A172 (cell line): Measurements from ENCODE around the gene APBA1. TPM values are rescaled to one million over a fixed set of nuclear protein-coding genes. Genes with fewer than 3 reads are reported as not detected.
A peak's percentile ranks its signal among the peaks of the same experiment; 100 is the strongest.

Experiments
- DNase-seq: peaks from one replicate; pipeline ENCODE4 v3.0.0-alpha.2; 2015; ENCODE audit warnings: low spot score
- total RNA-seq: library from RNA; depleted of rRNA; stranded (reverse); fragments of >200 nt; shearing (Covaris generic); gene quantifications from 2 replicates; pipeline ENCODE4 v1.2.3, GENCODE V29; 2014

Gene APBA1
- total RNA-seq, 1 experiment from 2014 or later, result 0.21 TPM

DNA sequence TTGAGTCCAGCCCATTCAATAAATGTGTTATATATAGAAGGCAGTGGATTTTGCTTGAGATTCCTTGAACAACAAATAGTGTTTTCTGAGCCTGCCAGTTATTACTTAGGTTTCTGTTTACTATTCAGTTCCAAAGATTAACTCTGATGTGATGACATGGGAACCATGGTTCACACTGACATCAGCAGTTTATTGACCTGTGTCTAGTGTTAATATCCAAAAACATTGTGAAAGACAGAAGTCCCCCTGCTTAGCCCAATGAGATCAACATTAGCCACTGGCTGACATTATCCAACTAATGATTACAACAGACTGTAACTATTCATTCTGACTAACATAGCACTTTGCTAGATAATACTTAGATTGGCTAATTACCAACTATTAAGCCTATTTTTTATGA is 14.9 kb downstream of the APBA1 start:
- no peak for DNase-seq

DNA sequence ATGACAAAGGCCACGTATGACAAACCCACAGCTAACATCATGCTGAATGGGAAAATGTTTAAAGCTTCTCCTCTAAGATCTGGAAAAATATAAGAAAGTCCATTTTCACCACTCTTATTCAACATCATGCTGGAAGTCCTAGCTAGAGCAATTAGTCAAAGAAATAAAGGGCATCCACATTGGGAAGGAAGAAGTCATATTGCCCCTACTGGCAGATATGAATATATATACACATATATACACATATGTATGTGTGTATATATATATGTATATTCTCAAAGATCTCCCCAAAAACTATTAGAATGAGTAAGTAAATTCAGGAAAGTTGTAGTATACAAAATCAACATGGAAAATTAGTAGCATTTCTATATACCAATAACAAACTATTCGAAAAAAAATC is 17.1 kb downstream of the APBA1 start:
- no peak for DNase-seq

DNA sequence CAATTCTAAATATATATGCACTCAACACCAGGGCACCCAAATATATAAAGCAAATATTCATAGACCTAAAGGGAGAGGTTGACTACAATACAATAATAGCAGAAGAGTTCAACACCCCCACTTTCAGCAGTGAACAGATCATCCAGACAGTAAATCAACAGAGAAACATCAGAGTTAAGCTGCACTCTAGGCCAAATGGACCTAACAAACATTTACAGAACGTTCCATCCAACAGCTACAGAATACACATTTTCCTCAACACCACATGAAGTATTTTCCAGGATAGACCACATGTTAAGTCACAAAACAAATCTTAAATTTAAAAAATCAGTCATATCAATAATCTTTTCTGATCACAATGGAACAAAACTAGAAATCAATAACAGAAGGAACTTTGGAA is 18.9 kb downstream of the APBA1 start:
- no peak for DNase-seq

DNA sequence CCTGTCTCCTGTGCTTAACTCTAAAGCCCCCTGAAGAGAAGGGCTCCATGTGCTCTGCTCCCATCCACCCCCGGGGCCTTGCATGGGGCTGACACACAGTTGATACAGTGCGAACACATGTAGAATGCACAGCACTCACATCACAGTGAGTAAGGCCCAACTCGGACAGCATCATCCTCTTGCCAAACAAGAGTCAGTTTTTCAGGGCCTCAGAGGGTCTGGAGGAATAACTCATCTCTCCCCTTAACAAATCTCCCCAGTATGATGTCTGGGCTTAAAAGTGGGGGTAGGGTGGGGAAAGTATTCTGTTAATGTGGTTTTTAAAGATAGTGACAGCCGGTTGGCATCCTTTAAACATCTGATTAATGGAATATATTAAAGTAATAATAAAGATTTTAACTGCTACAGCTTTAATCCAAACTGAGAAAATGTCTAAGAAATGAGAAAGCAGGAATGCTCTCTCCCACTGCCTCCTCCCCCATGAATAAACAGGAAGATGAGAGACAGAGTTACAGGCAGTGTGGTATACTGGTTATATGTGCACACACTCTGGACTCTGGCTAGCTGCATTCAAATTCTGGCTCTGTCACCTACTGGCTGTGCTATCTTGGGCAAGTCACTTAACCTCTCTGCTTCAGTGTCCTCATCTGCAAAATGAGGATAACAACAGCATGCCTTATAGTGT is 22.5 kb downstream of the APBA1 start:
- DNase-seq, result no peak

DNA sequence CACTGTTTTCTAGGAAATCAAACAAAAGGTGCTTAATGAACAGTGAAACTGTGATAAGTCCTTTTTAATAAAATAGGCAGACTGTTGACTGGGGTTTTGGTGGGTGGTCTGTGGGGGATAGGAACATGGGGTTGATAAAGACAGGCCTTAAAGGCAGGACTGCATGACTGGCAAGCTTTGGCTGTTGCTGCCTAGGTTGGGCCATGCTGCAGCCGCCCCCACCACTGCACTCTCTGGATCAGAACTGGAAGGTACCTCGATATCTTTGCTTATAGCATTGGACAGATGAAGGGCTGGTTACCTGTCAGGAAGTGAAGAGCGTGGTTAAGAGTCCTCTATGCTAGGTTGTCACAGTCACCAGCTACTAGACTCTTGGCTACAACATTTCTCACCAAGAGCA is 24.4 kb downstream of the APBA1 start:
- no peak for DNase-seq

DNA sequence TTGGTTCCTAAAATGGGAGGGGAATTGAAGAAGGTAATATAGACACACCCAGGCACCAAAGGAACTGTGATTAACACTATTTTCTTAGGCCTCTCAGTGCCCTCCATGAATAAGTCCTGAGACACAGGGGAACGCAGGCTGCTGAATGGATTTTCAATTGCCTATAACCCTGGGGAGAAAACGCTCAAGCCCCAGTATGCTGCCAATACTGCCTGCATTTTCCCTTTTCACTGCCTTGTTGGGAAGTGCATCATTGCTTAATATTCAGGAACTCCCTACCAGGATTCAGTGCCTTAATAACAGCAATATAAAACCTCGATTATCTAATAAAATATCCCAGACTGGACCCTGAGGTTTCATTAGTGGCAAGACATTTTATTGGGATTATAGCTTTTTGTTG is 25.4 kb downstream of the APBA1 start:
- DNase-seq, result no peak

DNA sequence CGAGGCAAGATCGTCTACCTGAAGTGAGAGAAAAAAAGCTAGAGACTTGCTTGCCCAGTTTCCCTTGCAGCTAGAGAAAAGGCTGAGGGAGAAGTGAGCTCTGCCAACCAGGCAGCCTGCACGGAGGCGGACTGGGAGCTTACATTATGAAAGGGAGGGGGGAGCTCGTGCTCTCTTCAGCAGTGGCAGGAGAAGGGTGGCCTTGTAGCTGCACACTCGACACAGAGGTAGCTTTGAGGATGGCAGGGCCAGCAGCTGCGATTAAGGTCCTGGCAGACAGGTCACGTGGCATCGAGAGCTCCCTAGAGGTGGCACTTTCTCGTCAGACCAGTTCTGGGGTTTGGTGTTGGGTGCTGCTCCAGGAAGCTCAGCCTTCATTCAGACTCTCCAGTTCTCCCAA is 26.7 kb downstream of the APBA1 start:
- no peak for DNase-seq

DNA sequence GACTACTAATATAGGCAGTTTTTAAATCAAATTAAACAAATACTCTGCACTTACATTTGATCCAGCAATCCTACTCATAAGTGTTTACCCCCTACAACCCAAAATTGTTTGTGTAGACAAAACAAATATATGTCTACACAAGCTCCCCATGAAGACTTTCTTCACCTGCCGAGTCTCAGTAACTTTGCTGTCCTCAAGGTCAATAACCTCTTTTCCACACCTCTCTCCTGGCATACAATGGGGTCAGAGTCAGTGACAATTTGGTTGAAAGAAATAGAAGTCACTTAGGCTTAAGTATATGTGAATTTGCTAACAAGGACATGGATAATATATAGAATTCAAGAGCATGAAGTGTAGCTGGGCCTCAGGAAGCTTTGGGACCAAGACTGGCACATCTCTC is 29.1 kb downstream of the APBA1 start:
- DNase-seq, result no peak

DNA sequence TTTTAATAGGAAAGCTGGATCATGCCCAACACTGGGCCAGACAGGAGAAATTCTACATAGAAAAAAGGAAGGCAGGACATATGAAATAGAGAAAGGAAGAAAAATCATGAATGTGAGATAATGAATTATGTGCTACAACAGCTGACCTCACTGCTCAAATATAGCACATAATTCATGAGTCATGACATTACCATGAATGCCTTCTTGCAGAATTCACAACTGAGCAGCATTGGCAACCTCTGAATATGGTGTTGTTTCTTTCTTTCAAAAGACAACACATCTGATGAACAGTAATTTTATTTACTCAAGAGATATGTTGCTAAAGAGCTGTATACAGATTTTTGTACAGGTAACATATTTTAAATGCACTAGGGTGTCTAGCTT is 34.4 kb downstream of the APBA1 start:
- peak; percentile 70 for DNase-seq

DNA sequence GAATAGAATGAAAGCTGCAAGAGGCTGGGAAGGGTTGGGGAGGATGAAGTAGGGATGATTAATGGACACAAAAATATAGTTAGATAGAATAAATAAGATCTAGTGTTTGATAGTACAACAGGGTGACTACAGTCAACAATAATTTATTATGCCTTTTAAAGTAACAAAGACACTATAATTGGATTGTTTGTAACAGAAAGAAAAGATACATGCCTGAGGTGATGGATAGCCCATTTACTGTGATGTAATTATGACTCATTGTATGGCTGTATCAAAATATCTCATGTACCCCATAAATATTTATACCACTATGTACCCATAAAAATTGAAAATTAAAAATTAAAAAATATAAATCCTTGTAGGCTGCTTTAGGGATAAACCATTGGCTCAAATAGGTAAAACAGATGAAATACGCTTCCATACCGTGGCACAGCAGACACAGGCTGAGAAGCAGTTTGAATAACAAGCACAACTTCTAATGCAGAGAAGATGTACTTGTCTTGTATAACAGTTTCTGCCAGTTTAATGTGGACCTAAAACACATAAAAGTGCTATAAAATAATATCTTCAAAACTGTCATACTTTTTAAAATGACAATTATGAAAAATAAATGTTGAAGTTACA is 34.9 kb downstream of the APBA1 start:
- peak; percentile 61 for DNase-seq

DNA sequence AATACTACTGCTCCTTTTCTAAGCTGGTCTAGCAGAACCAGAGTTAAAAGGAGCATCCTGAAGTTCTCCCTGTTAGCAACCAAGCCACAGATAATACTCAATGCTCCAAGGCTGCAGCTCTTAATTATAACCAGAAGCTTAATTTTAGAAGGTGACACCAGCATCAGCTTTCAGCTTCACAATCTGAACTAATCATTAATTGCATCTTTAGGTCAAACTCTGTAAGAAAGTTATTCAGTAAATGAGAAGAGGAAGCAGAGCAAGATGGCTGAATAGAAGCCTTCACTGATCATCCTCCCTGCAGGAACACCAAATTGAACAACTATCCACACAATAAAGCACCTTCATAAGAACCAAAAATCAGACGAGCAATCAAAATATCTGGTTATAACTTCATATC is 38.5 kb downstream of the APBA1 start:
- DNase-seq, result no peak

DNA sequence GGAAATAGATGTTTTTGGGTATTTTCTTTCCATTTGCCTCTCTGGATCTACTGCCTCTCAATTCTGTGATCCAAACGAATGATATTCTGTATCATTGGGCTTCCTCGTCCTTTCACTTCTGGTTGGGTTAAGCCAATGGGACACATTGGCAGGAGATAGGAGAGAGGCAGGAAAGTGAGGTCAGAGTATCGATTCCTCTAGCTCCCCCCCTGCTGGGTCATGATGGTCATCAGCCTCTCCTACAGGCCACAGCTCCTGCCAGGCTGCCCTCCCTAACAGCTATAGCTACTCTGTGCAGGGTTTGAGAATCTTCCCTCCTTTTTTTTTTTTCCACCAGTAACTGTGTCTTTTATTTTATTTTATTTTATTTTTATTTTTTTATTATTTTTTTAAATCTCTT is 39.4 kb downstream of the APBA1 start:
- DNase-seq, result no peak

DNA sequence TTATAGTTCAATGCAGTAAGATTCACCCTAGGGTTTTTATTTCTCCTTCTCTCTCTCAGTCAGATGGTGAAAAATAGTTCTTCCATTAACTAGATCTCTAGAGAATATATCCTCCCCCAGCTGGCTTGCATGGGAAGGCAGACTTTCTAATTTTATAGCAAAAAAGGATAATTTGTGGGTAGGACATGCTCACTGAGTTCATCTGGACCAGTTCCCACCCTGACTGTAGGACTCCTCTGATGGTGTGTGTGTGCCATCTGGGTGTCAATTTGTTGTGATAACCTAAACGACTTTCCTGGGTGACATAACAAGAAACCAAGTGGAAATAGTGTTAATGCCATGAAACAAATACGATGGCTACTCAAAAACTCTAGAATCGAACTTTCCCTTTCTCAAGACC is 44.9 kb downstream of the APBA1 start:
- DNase-seq, result no peak

DNA sequence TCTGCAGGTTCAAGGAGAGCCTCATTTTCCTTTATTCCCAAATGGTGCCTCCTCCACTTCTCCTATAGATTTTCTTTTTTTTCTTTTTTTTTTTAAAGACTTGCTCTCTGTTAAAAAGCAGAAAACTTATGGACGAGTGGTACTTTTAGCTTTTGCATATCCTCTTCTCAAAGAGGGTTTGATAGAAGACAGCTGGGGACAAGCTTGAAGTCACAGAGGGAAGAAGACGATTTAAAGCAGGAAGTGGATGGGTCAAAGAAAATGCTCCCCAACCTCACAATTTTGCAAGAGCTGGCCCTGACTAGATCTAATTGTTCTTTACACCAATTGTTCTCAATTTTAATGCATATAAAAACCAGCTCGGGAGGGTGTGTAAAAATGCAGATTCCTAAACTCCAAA is 48.9 kb downstream of the APBA1 start:
- DNase-seq, result no peak

DNA sequence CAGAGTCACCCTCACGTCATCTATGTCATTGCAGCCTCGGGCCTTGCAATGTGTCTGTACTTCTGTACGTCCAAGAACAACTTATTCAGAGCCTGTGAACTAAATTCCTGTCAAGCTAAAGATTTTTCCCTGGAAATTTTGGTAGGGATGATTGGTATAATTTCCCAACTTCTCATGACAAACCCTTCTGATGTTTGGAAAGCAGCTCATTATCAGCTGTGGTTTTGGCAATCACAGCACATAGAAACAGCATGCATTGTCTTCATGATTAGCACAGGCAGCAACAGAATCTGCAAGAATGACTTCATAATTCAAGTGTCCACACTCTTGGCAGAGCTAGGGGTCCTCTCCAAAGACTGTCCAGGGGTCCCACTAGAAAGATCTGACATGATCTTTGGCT is 49.5 kb downstream of the APBA1 start:
- no peak for DNase-seq

DNA sequence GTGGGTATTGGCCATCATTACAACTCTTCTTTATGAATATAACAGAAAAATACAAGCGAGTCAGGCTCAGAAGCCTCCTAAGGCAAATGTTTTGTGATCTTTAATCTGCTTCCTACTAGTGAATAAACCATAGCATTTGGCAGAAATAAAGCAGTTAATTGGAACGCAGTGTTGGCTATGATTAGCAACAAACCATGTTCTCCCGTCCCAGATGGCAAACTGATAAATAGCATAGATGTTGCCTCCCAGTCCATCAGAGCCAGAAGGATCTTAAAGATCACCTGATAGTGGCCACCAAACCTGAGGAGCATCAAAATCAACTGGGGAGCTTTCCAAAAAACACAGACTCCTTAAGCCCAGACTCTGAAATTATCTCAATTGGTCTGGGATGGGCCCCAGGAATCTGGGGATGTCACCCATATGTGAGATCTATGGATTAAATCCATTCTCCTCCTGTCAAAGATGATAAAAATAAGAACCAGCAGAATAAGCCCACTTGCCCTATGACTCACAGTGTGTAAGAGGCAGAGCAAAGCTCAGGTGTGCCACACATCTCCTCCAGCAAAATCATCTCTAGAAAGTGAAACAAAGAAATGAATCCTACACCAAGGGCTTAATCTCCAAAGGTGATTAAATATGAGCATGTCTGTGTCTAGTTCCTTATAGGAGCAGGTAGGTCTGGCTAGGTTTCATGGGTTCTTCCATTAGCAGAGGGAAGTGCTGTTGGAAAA is 50.3 kb downstream of the APBA1 start:
- DNase-seq, result no peak

DNA sequence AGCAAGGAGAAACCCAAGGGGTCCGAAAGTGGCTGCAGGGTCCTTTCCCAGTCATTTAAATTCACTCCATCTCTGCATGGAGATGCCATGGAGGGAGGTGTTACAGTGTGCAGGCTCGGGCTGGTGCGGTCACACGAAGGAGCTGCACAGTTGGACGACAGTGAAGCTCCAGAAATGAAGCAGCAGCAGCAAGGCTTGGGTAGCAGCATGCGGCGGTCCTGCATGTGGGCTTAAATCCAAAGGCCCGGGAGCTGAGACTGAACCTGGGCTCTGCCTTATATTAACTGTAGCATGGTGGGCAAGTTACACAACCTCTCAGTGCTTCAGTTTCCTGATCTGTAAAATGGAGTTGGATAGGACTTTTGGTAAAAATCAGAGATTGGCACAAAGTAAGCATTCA is 51.4 kb downstream of the APBA1 start:
- no peak for DNase-seq

DNA sequence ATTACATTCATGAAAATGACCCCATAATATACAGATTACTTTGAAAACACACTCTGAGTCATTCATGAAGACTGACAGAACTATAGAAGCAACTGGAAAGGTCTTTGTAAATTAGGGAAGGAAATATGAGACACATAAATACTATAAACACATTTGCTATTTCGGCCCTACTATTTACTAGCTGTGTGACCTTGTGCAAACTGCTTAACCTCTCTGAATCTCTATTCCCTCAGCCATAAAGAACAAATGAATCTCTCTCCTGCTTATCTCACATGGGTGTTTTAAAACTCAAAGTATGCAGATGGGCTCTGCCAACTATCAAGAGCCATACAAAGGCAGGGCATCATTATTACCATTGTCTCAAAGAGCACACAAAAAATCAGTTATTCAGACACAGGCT is 52.9 kb downstream of the APBA1 start:
- no peak for DNase-seq

DNA sequence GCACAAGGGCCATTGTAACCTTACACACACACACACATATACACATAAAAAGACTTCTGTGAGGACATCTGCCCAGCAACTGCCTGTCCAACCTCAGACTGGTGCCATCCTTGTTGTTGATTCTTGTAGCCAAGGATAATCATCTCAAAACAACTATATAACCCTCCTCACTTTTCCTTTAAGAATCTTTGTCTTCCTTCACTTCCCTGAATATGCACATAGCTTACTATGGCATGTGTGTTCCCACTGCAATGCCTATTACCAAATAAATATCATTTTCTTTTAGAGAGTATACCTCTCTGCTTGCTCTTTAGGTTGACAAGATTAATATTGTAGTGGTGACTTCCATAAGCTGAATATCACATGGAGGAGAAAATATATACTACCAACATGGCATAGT is 55.2 kb downstream of the APBA1 start:
- no peak for DNase-seq

DNA sequence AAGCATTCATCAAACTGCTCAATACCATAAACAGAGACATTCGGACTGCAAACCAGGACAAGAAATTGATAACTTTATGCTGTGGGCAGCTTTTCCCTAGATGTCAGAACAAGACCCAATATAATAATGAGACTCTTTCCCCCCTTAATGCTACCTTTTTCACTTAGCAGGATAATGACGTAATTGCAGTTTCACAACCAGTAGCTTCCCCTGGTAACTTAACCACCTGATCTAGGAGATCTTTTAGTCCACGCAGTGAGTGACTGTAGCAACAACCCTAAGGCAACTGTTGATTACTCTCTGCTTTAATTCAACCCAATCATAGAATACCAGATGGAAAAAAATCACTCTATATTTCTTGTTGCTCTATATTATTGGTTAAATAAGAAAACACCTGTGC is 56.3 kb downstream of the APBA1 start:
- no peak for DNase-seq

DNA sequence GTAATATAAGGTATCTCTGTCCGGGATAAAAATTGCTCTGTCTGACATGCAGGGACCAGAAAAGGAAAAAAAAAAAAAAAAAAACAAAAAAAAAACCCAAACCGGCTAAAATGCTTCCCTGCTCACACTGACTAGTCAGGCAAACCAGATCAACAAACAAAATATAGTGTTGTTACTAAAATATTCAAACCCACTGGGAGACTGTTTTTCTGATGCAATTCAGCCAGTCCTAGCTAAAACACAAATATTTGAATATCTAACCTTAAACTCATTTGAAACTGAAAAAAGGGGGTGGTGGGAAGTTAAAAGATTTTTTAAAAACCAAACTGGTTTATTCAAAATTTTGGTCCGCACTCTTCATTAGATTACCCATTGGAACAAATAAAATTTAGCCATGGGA is 61.0 kb downstream of the APBA1 start:
- DNase-seq, result no peak

DNA sequence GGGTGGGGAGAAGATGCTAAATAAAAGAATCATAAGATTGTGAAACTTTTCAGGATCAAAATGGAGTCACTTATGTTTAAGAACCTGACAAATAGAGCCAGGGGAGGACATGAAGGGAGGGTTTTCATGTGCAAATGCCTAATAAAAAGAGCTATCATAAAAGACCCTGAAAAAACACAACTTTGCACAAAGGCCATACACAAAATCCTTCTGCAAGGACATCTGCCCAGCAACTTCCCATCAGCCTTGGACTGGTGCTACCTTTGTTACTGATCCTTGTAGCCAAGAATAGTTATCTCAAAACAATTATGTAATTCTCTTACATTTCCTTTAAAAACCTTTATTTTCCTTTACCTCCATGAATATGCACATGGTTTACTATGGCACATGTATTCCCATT is 63.0 kb downstream of the APBA1 start:
- DNase-seq, result no peak

DNA sequence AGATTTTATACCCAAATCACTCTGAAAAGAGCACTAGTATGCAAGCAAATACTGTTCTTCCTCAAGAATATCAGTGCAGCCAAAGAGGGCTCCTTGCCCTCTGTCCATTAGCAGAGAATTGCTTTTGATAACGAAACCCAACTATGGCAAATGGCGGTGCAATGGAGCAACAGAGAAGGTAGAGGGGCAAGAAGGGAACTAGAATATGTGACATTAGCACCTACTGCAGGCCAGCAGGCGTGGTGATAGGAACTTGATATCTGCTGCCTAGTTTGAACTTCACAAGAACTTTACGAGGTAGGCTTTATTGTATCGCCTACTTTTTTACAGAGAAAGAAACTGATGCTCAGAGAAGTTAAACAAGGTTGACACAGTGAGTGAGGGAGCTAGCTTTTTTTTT is 66.1 kb downstream of the APBA1 start:
- no peak for DNase-seq
